Right cardiac atrium (tissue), 5 donors: ENCODE data around the gene FGF2. TPM values are rescaled to one million over a fixed set of nuclear protein-coding genes. Genes with fewer than 3 reads are reported as not detected.

Experiments used
- ATAC-seq, 2 donors: fragments of 200-7000 bp; cut with Tn5 transposase; one replicate each; pipeline versions ENCODE4 v1.8.0 to v1.9.1; 2020; ENCODE audit warnings: moderate library complexity in 2 of 2, mild to moderate bottlenecking in 1 of 2
- DNase-seq, 3 donors: peaks; one replicate each; pipeline ENCODE4 v3.0.0-alpha.2; 2020
- H3K27ac ChIP-seq: one replicate; pipeline ENCODE4 v1.5.1; 2013; ENCODE audit warnings: mild to moderate bottlenecking, low read length, control low read depth, moderate library complexity
- H3K27me3 ChIP-seq: one replicate; pipeline ENCODE4 v1.6.1; 2013; ENCODE audit not compliant: control insufficient read depth, insufficient read depth
- H3K4me1 ChIP-seq: one replicate; pipeline ENCODE4 v1.6.1; 2013; ENCODE audit warnings: low read length; ENCODE audit not compliant: control insufficient read depth, insufficient read depth
- H3K4me3 ChIP-seq: one replicate; pipeline ENCODE4 v1.5.1; 2013; ENCODE audit warnings: low read length, control low read depth
- H3K9me3 ChIP-seq: one replicate; pipeline ENCODE4 v1.6.1; 2013; ENCODE audit warnings: low read length; ENCODE audit not compliant: control insufficient read depth
- WGBS: extraction: QIAGEN DNeasy Blood & Tissue Kit; methylation state at CpG from one replicate; pipeline ENCODE4 v1.1.7; 2013; 5-methylcytosine and 5-hydroxymethylcytosine counted together
- intact Hi-C, 4 donors: fragments of 100-400 bp; cut with DNase I; formaldehyde crosslinking; loops; one replicate each; pipeline versions ENCODE4 v1.11.0 to v1.14.0; 2022 to 2023
- polyA plus RNA-seq: library from polyadenylated mRNA; stranded (reverse); fragments of 200-250 nt; gene quantifications from one replicate; pipeline ENCODE4 v1.2.3, GENCODE V29; 2013
- total RNA-seq, 4 donors: library from RNA; stranded (reverse); fragmentation: NEBNext Ultra II Directional; extraction: Animal tissue kit (Norgen Biotek cat#: 25700); gene quantifications; one replicate each; pipeline ENCODE4 v1.2.1, GENCODE V29; 2021
- donor health status: healthy with polysubstance abuse.
- donor health status: DM: no; HTN: yes; CAD: no.
- donor health status: DM: no; HTN: no; CAD: no.
- donor health status: DM: no; HTN: yes; CAD: no; lungs with severe emphysema.
- donor health status: DM: yes; HTN: yes; CAD: no.

Gene FGF2
- total and polyA plus RNA-seq, 5 donors: 3.5 to 10.6 (median 7.5) TPM

DNA sequence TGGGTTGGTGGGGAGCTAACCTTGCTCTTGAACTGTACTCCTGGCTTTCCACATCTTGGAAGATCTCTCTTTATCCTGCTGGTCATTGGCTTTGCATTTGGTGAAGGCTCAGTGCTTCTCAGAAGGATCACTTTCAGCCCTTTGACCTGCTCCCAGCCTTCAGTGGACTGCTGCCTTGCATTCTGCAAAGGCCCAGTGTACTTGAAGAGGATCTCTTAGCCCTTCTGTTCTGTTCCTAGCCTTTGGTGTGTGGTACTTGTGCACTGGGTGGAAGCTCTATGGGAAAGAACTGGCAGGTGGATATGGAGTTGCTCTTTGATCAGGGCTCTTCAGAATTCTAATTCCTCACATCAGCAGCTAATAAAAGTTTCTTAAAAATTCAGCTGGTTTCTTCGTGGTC lies 46.5 kb downstream of the FGF2 start:
- Histone ChIP-seq H3K9me3 (no peaks in the 10 kb centered on the region), H3K4me3 (no peak overlapping the region), H3K27me3 (no peaks in the 10 kb centered on the region), H3K4me1 (no peaks in the 10 kb centered on the region), H3K27ac (no peak overlapping the region)
- 83% methylated on average over 1 of the region's 1 CpG for WGBS
- no peak for DNase-seq
- intact Hi-C loops: no loop called here
- ATAC-seq: no peak

DNA sequence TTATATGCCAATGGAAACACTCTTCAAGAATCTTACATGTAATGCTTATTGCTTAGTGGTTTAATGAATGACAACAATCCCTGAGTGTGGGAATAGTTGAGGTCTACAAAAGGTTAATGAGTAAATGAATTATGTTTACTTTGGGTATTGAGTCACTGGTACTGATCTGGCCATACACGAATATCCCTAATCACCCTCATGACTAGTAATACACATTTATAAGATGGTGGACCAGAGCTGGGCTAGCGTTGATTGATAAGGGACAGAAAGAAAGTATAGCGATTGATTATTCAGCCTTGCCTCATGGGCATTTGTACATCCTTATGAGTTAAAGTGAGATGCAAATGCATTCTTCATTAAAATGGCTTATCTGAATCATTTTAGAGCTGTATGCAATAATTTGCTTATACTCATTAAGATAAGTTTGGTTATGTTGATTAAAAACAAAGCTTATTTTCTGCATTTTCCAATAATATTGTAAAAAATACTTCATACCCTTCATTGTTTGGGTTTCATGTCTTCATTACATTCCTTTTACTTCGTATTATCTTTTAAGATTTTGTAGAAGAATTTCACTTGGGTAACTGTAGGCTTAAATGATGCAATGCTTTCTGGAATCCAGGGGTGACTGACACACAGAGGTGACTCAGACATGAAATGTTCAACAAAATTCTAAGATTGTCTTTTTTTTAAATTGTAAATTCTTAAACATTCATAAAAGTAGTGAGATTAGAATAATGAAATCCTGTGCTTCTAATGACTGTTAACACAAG lies 47.4 kb downstream of the FGF2 start:
- Histone ChIP-seq H3K27ac (no peak overlapping the region), H3K4me1 (no peaks in the 10 kb centered on the region), H3K27me3 (no peaks in the 10 kb centered on the region), H3K9me3 (no peaks in the 10 kb centered on the region), H3K4me3 (no peak overlapping the region)
- 78% methylated on average over 4 of the region's 4 CpGs for WGBS
- intact Hi-C loops: no loop called here
- no peak for DNase-seq
- ATAC-seq: peak in 1 of 2 donors; percentile 41

DNA sequence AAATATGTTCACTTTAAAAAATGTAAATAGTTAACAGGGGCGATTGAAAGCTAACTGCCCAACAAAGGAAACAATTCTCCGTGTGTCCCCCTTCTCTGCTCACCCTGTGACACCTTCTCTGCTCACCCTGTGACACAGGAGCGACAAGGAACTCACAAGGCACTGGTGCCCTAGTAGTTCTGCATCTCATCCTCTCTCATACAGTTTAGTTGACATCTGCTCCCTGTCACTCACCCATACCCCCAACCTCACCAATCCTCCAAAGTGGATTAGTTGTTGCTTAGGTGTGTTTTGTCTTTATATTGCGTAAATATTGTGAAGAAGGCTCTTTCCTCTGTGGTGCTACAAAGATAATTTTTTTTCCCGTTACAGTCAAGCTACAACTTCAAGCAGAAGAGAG lies 49.3 kb downstream of the FGF2 start:
- no peak for ATAC-seq
- intact Hi-C loops: no loop called here
- DNase-seq: no peak
- WGBS: 86% methylated on average over 5 of the region's 5 CpGs
- no peak overlapping the region for H3K27ac ChIP-seq
- no peaks in the 10 kb centered on the region for H3K27me3 ChIP-seq
- no peaks in the 10 kb centered on the region for H3K9me3 ChIP-seq
- no peak overlapping the region for H3K4me3 ChIP-seq
- H3K4me1 ChIP-seq: no peaks in the 10 kb centered on the region

DNA sequence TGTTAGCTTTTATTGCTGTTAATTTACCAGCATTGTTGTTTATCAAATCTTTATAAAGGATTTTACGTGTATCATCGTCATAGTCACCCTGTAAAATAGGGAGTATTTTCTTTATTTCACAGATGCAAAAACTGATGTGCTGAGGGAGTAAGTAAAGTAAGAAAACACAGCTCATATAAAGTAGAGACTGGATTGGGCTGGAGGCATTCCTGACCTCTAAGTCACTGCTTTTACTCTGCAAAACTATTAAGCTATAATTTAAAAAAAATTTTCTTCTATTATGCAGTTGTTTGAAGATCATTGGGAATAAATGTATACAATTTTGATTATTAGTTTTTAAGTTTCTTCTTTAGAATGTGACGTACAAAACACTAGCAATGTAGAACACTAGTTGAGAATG lies 49.8 kb downstream of the FGF2 start:
- Histone ChIP-seq H3K27me3 (no peaks in the 10 kb centered on the region), H3K9me3 (no peaks in the 10 kb centered on the region), H3K27ac (no peak overlapping the region), H3K4me3 (no peak overlapping the region), H3K4me1 (no peaks in the 10 kb centered on the region)
- ATAC-seq (no peak), DNase-seq (no peak)
- 91% methylated on average over 3 of the region's 3 CpGs for WGBS
- intact Hi-C loops: no loop called here

DNA sequence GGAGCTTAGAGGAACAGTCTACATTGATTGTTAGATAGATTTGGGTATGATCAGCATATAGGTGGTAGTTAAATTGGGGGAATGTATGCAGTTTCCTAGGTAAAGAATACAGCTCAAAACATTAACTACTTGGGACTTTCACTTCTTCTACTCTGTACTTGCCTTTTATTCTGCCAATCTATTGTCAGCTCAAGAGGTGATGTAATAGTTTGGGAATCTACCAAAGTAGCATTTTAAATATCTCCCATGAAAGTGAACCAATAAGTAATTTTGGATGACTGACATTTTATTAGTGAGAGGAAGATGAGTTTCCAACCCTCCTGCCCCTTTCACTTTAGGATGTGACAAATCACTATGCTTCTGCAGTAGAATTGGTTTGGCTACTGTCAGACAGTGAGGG lies 52.4 kb downstream of the FGF2 start:
- DNase-seq (no peak), ATAC-seq (no peak)
- intact Hi-C loops: no loop called here

DNA sequence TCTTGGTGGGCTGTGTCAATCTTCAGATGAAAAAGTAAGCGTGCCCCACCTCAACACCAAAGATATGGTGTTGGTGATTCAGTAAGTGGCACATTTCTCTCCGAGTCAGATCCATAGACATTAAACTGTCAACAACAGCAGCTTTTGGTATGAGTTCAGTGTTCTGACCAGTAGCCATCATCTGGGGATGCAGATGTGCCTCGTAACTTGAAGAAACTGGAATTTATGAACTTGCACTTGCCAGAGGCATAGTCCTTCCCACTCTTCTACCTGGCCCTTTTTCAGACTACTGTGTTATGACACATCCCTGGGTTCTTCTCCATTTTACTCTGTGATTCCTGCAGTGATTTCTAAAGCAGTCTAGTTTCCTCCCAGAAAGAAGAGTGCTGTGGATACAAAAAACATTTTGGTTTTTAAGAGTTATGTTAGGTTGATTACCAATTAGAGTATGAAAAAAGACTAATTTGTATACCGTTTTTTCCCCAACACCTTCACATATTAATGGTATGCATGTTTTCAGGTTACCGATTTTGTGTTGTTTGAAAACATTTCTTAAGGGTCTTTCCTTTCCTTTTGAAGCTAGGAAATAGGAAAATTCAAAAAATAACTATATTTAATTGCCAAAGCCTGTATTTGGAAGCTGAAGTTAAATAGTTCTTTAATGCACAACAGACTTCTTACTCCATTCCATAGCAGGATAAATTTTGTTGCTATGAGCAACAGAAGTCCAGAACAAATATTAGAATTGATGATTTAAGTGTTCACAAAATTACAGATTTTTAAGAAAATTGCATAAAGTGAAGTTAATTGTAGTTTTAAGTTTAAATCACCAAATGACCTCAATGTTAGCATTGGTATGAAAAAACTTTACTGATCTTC lies 56.5 kb downstream of the FGF2 start:
- ATAC-seq: no peak
- no peaks in the 10 kb centered on the region for H3K9me3 ChIP-seq
- H3K4me1 ChIP-seq: no peaks in the 10 kb centered on the region

More for the DNA sequence above, 52.4 kb downstream of the FGF2 start:
- Histone ChIP-seq H3K4me1 (no peaks in the 10 kb centered on the region), H3K4me3 (no peak overlapping the region), H3K27me3 (no peaks in the 10 kb centered on the region), H3K27ac (no peak overlapping the region), H3K9me3 (no peaks in the 10 kb centered on the region)

DNA sequence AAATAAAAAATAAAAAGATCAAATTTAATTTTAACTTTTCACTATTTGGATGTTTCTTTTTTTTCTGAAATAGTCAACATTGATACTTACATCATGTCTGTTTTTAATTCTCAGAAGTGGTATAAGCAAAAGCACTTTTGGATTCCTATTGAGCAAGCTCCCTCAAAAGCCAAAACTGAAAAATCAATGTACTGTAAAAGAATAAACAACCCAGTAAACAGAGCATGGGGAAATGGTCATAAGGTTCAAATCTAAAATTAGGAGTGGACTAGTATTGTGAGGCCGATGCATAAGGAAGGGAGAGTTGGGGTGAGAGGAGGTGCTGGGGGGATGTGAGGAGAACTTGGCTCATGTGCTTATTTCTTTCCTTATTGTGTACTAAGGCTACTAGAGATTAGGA lies 57.9 kb downstream of the FGF2 start:
- 46% methylated on average over 1 of the region's 1 CpG for WGBS
- DNase-seq: no peak
- H3K27ac ChIP-seq: no peak overlapping the region
- H3K9me3 ChIP-seq: no peaks in the 10 kb centered on the region
- H3K27me3 ChIP-seq: no peaks in the 10 kb centered on the region
- intact Hi-C loops: no loop called here
- no peak overlapping the region for H3K4me3 ChIP-seq
- H3K4me1 ChIP-seq: no peaks in the 10 kb centered on the region
- ATAC-seq: no peak

More for the DNA sequence above, 56.5 kb downstream of the FGF2 start:
- intact Hi-C loops: no loop called here
- WGBS: 87% methylated on average over 5 of the region's 5 CpGs
- H3K27ac ChIP-seq: no peak overlapping the region
- H3K27me3 ChIP-seq: no peaks in the 10 kb centered on the region
- DNase-seq: no peak
- H3K4me3 ChIP-seq: no peak overlapping the region

DNA sequence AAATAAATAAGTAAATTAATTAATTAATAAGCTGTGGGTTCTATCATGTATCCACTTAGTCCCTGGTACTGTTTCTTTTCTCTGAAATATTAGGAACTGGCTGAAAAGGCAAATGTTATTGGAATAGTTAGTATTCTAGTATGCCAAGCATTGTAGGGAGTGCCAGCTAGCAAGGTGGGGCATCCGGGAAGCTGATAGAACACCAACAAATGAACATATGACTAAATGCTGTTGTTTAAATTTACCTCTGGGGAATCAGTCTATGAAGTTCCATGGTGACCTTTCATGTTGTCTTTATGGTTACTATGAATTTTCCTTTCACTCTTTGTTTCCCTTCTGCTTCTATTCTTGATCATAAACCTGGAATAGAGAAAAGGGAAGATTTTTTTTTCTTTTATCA lies 63.1 kb downstream of the FGF2 start:
- H3K9me3 ChIP-seq: no peaks in the 10 kb centered on the region
- no peaks in the 10 kb centered on the region for H3K4me1 ChIP-seq
- ATAC-seq: peak in 1 of 2 donors; percentile 69
- WGBS: 63% methylated on average over 1 of the region's 1 CpG
- H3K27me3 ChIP-seq: no peaks in the 10 kb centered on the region
- H3K27ac ChIP-seq: no peak overlapping the region
- DNase-seq: no peak
- intact Hi-C loops: no loop called here
- H3K4me3 ChIP-seq: no peak overlapping the region

DNA sequence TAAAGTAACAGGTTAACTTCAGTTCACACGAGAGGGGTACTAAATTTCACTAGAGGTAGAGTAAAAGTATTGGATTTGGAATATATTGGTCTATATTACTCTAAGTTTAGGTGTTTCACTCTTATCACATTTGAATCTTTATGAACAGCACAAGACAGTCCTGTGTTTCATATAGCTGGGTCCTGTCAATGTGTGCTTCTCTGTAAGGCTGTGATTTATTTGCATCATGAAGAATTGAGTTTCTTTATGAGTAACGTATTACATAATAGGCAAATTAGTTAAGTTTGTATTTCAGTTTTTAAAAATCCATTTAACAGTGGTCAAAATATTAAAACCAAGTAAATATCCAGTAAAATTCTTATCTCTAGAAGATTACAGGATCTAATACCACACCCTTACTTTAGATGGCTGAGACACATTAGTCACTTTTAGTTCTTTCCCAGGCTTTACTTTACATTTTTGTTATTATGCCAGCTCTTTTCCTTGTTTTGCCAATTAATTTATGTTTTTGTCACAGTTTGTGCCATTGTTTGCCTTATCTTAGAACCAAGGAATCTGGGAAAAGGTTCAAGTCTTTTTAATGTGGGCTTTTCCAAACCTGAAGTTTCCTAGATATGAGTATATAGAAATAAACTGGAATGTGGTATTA lies 63.6 kb downstream of the FGF2 start:
- no peak overlapping the region for H3K27ac ChIP-seq
- no peak overlapping the region for H3K4me3 ChIP-seq
- intact Hi-C loops: no loop called here
- H3K9me3 ChIP-seq: no peaks in the 10 kb centered on the region
- 75% methylated on average over 2 of the region's 2 CpGs for WGBS
- ATAC-seq: peak in 1 of 2 donors; percentile 51
- no peak for DNase-seq
- no peaks in the 10 kb centered on the region for H3K27me3 ChIP-seq
- H3K4me1 ChIP-seq: no peaks in the 10 kb centered on the region

DNA sequence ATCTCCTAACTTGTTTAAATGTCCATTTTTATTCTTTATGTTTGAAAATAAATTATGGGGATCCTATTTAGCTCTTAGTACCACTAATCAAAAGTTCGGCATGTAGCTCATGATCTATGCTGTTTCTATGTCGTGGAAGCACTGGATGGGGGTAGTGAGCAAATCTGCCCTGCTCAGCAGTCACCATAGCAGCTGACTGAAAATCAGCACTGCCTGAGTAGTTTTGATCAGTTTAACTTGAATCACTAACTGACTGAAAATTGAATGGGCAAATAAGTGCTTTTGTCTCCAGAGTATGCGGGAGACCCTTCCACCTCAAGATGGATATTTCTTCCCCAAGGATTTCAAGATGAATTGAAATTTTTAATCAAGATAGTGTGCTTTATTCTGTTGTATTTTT lies 68.2 kb downstream of the FGF2 start:
- Histone ChIP-seq H3K9me3 (no peaks in the 10 kb centered on the region), H3K4me1 (peaks cover 3% of the 10 kb centered on the region), H3K4me3 (no peak overlapping the region), H3K27me3 (no peaks in the 10 kb centered on the region), H3K27ac (no peak overlapping the region)
- WGBS: 87% methylated on average over 3 of the region's 3 CpGs
- intact Hi-C loops: no loop called here
- ATAC-seq (no peak), DNase-seq (no peak)
